Brain microvascular endothelial cell (primary cell): ENCODE results near the gene HS6ST2.

Experiments
- DNase-seq: peaks from one replicate; pipeline ENCODE4 v3.0.0-alpha.2; 2020
- H3K27ac ChIP-seq: fragments of 250-450 bp; sonication (Bioruptor Pico); 2 replicates; pipeline ENCODE4 v1.5.1; 2020; ENCODE audit warnings: mild to moderate bottlenecking, moderate library complexity
- H3K27me3 ChIP-seq: fragments of 250-450 bp; sonication (Bioruptor Pico); replicated peaks from 2 replicates; pipeline ENCODE4 v1.5.1; 2020; ENCODE audit warnings: mild to moderate bottlenecking
- H3K36me3 ChIP-seq: fragments of 250-450 bp; sonication (Bioruptor Pico); replicated peaks from 2 replicates; pipeline ENCODE4 v1.5.1; 2020; ENCODE audit warnings: mild to moderate bottlenecking
- H3K4me3 ChIP-seq: 2 replicates; pipeline ENCODE4 v1.5.1; 2011; ENCODE audit warnings: low read depth, mild to moderate bottlenecking, control low read depth, low read length, moderate library complexity
- CTCF ChIP-seq: IDR thresholded peaks from 2 replicates; pipeline ENCODE4 v1.5.1; 2011; ENCODE audit warnings: low read depth, mild to moderate bottlenecking, moderate library complexity, low read length, control low read depth, inconsistent platforms; ENCODE audit errors: missing control alignments
- in situ Hi-C: cut with HindIII; loops from 2 replicates; pipeline ENCODE4 v1.10.0; 2017; ENCODE audit warnings: low sequenced_read_pairs, low pct_ligation_motif_present

The HS6ST2 gene

GRCh38 chrX:132576939-132577338, 381.5 kb downstream of the HS6ST2 start:
- TF ChIP-seq CTCF: no peak
- no peak overlapping the region for H3K4me3 ChIP-seq
- no peaks in the 10 kb centered on the region for H3K27me3 ChIP-seq
- no peak overlapping the region for H3K27ac ChIP-seq
- DNase-seq: no peak
- in situ Hi-C loops: no loop called here
- H3K36me3 ChIP-seq: no peaks in the 10 kb centered on the region
